GM19240 (cell line): ENCODE measurements around the gene SPIRE1.

Experiments used
- DNase-seq: peaks from one replicate; pipeline ENCODE4 v3.0.0; 2011; ENCODE audit warnings: low spot score; ENCODE audit not compliant: insufficient read length

SPIRE1 gene

GRCh38 chr18:12657684-12658425 is at the start of gene SPIRE1:
Gene SPIRE1, minus strand, starts transcription at chr18:12658107. Its CDS starts 241 bp downstream, at chr18:12657866.
- peak; percentile 11 for DNase-seq

DNA sequence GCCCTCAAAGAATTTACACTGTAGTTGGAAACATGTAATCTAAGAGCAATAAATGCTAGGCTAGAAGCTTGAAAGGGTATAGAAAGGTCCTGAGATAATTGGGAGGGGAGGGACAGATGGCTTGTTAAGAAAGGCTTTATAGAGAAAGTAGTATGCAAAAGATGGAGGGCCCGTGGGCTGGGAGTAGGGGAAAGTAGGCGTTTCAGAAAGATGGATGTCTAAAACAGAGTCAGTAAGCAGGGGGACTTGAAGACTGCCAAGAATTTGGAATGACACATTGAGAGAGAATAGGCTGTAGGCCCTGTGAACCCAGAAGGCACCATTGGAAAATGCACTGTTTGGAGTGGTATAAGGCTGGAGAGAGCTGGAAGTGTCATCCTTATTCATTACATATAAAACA is 45.8 kb upstream of the SPIRE1 start:
- no peak for DNase-seq

DNA sequence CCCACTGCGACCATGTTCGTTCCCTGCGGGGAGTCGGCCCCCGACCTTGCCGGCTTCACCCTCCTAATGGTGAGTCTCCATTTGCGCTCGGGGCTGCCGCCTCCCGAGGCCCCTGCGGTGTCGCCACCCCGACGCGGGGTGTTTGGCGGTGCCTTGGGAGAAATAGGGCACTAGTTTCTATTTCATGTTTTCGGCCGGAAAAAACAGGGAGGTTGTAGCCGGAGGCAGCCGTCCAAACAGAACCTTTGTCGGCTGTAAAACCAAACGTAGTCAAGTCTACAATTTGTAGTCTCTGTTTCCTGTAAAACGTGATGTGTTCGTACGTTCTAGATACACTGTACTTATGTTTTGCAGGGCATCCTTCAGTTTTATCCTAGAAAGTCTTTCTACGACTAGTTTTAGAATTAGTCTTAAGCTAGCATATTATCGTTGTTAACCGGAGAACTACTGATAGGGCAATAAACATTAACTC is 45.2 kb upstream of the SPIRE1 start:
- peak; percentile 6 for DNase-seq

GRCh38 chr18:12702221-12703095 is 44.6 kb upstream of the SPIRE1 start, which contains the start of the genes CEP76 and PSMG2:
Gene CEP76, minus strand, starts transcription at chr18:12702723. Its CDS starts 175 bp downstream, at chr18:12702548.
Gene PSMG2, plus strand, starts transcription at chr18:12703042. Its CDS starts 66 bp downstream, at chr18:12703108.
- DNase-seq: peak; percentile 79

- DNase-seq: no peak
These were observed 43.3 kb upstream of the SPIRE1 start for GRCh38 chr18:12701161-12701560.

GRCh38 chr18:12699747-12700146 is 41.8 kb upstream of the SPIRE1 start:
- DNase-seq: no peak

DNA sequence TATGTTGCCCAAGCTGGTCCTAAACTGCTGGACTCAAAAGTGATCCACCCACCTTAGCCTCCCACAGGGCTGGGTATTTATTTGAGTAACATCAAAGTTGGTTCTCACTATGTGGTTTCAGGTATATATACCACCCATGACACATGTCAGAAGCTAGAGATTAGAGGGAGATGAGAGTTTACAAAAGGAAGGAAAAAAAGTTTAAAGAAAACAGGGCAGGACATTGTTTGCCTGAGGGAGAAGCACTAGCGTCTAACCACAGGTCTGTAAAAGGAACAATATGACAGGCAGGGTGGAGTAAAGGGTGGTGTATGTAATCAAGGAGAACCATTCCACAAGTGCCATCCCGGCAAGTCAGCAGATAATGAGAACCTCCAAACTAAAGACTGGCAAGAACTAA is 36.1 kb upstream of the SPIRE1 start:
- DNase-seq: no peak

DNA sequence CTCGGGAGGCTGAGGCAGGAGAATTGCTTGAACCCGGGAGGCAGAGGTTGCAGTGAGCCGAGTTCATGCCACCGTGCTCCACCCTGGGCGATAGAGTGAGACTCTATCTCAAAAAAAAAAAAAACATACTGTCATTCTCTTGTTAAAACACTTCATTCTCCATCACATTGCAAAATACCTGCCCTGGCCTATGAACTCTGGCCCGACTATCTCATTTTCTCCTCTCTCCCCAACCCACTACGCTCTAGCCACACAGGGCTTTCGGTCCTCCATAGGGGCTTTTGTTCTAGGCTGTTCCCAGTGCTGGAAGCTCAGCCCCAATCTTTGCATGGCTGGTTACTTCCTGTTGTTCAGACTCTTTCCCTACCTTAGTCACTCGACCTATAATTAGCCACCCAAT is 34.3 kb upstream of the SPIRE1 start:
- DNase-seq: no peak

GRCh38 chr18:12689256-12689850 is 31.4 kb upstream of the SPIRE1 start:
- DNase-seq: no peak

- no peak for DNase-seq
These were observed 28.2 kb upstream of the SPIRE1 start for GRCh38 chr18:12686100-12686499.

DNA sequence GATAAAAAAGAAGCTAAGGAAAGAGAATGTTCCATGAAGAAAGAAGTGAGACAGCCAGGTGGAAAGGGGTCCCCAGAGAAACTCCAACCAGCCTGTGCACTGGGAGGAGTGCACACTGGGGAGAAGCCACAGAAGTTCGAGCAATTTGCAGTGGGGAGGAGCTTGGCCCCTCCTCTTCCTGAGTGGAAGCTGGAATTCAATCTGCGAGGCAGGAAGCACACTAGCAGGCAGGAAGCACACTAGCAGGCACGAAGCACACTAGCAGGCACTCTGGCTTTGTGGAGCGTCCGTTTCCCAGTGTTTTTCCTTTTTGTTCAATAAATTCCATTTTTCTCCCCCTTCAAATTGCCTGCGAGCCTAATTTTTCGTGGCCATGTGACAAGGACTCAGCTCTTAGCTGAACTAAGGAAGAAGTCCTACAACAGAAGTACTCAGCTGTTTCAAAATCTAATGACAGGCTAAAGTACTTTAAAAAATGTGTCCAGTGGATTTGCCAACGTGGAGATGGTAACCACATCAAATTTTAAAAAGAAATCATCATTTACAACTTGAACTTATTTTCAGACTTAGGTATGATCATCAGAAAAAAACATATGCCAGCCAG is 21.4 kb upstream of the SPIRE1 start:
- no peak for DNase-seq

GRCh38 chr18:12668041-12668440 is 10.1 kb upstream of the SPIRE1 start:
- no peak for DNase-seq

- peak; percentile 37 for DNase-seq
These were observed 2.1 kb upstream of the SPIRE1 start for GRCh38 chr18:12659904-12660605.

DNA sequence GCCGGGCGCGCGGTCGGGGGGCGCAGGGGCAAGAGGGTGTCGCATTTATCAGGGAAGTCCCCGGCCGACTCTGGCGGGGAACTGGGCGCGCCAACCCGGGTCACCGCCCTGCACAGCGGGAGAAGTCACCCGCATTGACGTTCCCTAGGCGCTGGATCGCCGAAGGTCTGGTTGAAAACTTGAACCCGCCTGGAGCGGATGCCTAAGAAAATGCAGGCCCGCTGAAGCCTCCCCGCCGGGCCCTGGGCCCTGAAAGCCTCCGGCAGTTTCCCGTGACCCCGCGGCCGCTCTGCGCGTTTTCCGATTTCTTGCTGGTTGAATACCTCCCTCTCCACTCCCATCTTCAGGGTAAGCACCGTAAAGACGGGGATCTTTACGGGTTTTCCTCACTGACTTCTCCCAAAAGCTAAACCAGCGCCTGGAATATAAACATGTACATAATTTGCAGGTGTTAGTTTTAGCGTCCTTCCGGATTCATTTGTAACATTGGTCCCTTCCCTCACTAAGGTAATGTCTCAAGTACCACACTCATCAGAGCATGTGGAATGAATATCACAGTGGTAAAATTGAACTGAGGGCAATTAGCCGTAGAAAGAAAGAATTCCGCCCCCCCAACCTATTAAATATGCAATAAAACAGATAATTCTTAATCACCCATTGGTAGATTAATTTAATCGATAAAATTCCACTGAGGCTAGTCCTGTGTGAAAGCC is 675 bp upstream of the SPIRE1 start:
- DNase-seq: no peak

DNA sequence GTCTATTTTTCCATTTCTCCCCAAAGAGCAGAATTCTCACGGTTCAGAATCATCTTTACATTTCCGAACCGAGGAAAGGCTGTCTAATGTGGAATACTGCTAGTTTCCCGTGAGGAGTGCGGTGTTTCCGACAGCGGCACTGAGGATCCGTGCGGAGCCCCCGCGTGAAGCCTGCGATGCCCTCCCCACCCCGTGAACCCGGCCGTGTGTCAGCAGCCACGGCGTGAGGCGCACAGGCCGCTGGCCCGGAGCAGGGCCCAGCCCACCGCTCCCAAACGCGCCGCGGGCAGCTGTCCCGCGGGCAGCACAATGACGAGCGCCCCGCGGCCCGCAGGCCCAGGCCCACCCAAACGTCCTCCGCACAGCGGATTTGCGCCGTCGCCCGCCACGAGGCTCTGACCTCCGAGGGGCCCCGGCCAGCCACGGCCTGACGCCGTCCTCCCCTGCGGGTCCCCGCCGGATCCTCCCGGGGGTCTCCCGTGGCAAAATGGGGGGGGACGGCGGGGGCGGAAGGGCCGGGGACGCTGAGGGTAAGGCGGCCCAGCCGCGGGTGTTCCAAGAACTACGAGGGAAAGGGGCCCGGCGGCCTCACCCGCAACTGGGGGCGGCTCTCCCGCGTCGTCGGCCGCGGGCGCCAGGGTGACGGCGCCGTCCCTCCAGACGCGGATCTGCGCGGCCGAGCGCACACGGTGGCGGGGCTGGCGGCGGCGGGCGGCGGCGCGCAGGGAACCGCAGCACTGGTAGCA is 796 bp downstream of the SPIRE1 start:
- DNase-seq: peak; percentile 19

DNA sequence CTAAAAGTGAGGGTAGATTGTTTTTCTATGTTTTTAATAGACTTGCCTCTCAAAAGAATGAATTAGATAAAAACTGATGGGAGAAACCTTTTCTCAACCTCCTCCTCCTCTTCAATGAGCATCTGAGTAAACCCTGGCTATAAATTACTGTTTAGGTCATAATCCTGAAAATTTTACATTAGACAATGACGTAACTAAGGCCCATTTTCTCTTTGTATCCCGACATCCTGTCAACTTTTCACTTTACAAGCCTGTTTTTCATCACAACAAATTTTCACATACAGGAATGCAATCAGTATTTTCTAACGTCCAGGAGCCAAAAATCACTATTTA is 1.3 kb downstream of the SPIRE1 start:
- DNase-seq: no peak

DNA sequence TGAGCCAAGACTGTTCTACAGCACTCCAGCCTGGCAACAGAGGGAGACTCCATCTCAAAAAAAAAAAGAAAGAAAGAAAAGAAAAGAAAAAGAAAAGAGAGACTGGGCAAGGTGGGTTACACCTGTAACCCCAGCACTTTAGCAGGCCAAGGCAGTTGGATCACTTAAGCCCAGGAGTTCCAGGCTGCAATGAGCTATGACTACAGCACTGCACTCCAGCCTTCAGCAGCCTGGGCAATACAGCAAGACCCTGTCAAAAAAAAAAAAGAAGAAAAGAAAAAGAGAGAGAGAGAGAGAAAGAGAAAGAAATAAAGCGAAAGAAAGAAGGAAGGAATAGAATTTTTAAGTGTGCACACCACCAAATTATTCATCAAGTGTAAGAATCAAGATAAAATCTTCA is 2.9 kb downstream of the SPIRE1 start:
- no peak for DNase-seq

DNA sequence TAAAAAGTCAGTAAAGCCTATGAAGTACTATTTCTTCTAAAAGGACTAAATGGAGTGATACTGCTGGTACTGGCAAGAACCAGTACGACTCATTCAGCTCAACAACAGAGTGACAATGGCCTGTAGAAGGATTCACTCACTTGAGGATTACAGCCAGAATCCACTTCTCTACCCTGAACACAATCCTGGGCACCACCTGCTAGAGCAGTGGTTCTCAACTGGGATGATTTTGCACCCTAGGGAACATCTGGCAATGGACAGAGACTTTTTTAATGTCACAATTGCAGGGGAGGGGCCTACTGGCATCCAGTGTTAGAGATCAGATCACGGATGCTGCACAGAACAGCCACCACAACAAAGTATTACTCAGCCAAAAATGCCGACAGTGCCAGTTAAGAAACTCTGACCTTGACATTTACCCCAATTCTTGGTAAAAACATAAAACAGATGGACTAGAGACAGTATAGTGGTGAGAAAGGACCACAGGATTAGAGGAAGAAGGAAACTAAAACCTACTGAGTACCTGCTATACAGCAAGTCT is 5.0 kb downstream of the SPIRE1 start:
- DNase-seq: no peak

- DNase-seq: no peak
These were observed 6.3 kb downstream of the SPIRE1 start for GRCh38 chr18:12651651-12652050.
